HG03439 (cell line): Measurements from ENCODE around the gene CRABP2.

Experiments
- ATAC-seq: cut with Tn5 transposase; IDR thresholded peaks from one replicate; pipeline ENCODE4 v1.9.1; 2021; ENCODE audit warnings: mild to moderate bottlenecking, moderate library complexity; ENCODE audit not compliant: unreplicated experiment

The CRABP2 gene

GRCh38 chr1:156705321-156705917 lies at the start of gene CRABP2:
TSS of gene CRABP2 (minus strand) at chr1:156705583. CDS start at chr1:156705446, 137 bp downstream.
- ATAC-seq = no peak

DNA sequence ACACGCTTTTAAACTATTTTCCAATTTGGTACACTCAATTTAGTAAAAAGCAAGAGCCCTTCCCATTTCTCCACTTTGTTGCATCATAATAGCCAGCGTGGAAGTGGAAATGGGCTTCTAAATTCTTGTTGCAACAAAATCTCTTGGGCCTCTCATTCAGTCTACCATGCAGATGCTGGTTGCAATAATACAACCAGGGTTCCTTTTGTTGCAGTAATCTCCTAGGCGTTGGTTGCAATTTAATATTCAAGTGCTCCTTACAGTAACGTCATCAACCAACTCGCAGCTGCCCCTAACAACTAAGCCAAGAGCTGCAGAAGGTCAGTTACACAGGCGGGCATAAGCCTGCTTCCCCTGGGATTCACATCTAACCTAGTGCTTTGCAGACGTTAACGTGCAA lies 48.8 kb upstream of the CRABP2 start:
- ATAC-seq = no peak

- ATAC-seq = no peak
Measured at GRCh38 chr1:156752843-156753482, 47.6 kb upstream of the CRABP2 start.

GRCh38 chr1:156751757-156752481 lies 46.5 kb upstream of the CRABP2 start:
- peak; percentile 68 for ATAC-seq

DNA sequence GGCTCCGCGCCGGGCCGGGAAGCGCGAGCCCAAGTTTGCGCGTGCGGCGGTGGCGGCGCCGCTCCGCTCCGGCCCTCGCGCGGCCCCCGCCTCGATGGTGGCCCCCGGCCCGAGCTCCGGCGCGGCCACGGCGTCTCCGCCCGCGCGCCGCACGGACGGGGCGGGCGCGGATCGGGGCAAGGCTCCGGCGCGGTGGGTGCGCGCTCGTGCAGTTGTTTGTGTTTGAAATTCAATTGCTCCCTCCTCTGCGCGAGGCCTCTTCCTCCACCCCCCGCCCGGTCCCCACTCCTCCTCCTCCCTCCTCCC lies 46.0 kb upstream of the CRABP2 start, which contains the start of gene HDGF:
Gene HDGF, minus strand, starts transcription at position 225 of the 306 bp plus-strand sequence. CDS start 246 bp downstream, outside the sequence.
- peak; percentile 10 for ATAC-seq

DNA sequence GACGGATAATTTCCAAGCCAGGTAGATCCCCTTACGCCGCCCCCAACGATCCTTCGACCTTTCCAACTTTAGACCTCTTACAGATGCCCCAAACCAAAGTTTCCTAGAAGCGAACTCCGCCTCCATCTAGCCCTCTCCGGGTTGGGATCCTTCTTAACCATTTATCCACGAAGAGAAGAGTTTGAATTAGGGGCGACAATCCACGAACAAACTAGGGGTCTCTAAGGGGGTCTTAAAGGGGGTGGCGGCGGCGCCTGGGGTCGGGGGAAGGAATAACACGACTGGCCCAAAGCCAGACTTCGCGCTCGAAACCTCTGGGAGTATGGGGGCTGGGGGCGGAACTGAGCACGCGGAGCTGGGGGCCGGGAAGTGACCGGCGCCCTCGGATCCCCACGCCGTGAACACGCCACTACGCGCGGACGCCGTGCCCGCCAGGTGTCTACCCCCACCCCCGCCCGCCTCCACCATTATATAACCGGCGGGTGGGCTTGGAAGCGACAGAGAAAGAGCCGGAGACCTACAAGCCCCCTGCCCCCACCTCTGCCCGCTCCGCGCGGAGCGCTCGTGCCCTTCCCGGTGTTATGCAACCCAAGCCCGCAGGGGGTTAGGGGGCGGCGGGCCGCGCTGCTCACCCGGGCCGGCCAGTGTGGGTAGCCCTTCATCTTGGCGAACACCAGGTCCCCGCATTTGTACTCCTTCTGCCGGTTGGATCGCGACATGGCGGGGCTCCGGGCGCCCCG lies 45.5 kb upstream of the CRABP2 start:
- peak; percentile 14 for ATAC-seq

GRCh38 chr1:156750191-156750672 lies 44.8 kb upstream of the CRABP2 start:
- ATAC-seq = no peak

GRCh38 chr1:156749419-156750118 lies 44.2 kb upstream of the CRABP2 start:
- ATAC-seq = no peak

DNA sequence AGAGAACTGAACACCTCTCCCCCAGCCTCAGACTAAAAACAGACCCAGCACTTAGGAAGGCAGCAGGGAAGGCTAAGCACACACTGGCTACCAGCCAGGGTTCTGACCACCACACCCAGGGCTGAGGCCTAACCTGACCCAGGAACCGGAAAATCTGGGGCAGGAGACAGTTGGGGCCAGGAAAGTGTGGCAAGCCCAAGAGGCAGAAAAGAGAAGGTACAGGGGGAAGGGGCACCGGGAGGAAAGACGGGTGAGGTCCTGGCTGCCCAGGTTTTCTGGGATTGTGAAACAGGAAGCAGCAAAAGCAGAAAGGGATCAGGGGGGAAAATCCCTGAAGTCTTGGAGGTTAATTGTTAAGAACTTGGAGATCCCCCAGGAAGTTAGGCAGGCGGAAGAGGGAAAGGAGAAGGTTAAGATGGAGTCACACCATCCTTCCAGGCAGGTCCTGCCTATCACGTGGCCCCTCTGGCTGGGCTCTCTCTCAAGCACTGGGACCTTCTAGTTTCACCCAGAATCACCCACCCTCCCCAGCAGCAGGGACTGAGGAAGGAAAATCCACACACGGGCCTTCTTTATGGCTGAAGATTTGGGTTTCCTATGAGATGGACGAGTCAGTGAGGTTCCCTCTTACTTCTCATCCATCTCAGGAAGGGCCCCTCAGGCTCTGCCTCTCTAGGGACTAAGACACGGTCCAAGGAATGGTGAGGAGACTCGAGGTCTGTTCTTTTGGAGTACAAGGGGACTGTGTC lies 43.5 kb upstream of the CRABP2 start:
- ATAC-seq = no peak

DNA sequence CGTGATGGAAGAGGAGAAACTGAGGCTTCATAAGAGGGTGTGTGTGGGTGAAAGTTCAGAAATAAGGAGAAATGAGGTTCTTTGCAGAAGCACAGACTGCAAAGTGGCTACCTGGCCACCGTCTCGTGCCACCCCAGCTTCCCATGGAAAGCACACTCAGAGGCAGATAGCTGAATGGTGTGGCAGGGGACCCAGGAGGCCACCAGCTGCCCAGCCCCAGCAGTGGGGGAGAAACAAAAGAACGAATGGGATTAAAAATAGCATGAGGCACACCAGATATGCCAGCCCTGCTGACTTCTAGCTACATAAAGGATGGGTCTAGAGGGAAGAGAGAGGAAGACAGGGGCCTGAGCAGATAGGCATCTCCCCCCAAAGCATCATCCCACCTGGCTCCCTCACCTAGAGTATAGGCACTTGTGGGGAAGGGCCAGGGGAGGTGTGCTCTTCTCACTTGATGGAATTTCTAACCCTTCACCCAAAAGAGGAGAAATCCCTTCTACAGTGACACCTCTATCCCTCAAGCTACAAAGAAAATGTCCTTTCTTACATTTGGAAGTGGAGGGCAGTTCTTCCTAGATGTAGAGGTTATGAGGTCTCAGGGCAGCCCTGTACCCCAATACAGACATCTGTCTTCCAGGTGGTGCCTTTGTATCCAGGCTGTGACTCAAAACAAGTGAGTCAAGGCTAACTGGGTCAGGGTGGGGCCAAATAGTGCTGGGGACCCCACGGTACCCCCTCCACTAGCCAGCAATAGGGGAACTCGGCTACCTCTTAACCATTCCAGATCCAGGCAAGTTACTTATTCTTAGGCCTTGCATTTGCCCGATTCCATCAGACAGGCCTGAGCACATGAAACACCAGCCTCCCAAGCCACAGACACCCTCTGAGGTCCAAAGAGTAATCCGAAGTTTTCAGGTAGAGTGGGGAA lies 42.6 kb upstream of the CRABP2 start:
- no peak for ATAC-seq

- ATAC-seq = no peak
Measured at GRCh38 chr1:156746728-156747631, 41.6 kb upstream of the CRABP2 start.

DNA sequence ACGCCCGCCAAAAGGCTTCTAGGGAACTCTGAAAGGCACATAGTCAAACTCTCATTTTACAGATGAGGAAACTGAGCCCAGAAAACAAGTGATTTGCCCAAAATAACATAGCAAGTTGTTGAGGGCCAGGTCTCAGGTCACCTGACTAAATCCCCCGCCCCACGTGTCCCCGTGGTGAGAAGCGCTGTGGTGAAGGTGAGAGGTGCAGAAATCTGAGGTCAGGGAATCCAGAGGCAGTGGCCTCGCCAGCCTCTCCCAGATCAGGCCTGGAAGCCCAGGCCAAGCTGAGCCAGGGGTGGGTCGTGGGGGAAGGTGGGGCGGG lies 41.0 kb upstream of the CRABP2 start:
- no peak for ATAC-seq

DNA sequence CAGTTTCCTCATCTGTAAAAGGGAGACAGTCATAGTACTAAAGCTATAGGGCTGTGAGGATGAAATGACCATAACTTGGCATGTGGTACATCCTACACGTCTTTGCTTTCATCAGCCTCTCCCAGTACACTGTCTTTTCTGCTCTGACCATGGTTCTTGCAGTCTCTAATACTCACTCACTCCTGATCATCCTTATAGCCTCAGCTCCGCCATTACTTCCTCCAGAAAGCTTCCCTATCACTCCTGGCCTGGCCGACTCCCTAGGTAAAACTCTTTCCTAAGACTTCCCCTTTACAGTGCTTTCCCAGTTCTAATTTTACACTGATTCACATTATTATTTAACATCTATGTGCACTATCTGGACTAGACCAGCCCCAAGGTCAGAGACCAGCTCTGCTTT lies 40.5 kb upstream of the CRABP2 start:
- ATAC-seq = no peak

GRCh38 chr1:156744786-156745419 lies 39.5 kb upstream of the CRABP2 start:
- ATAC-seq = no peak

DNA sequence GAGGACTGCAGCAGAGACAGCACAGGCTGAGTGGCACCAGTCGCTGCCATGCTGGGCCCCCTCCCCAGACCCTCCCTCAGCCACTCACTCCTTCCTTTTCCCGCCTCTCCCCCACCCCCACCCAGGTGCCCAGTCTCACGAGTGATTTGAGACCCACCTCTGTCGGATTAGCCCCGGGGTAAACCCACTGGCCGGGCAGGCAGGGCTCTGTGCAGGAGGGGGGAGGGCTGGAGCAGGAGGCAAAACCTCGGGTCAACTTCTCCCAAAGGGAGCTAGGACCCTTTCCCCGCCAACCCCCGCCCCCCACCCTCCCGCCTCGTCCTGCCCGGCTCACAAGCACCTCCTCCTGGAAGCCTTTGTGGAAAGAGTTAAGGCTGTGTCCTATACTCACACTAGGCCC lies 39.0 kb upstream of the CRABP2 start:
- no peak for ATAC-seq

GRCh38 chr1:156743367-156744302 lies 38.3 kb upstream of the CRABP2 start:
- no peak for ATAC-seq

GRCh38 chr1:156742801-156743200 lies 37.4 kb upstream of the CRABP2 start:
- no peak for ATAC-seq
